Neural cell (in vitro differentiated cells): ENCODE results near the gene EIF2AK2. TPM values are rescaled to one million over a fixed set of nuclear protein-coding genes. Genes with fewer than 3 reads are reported as not detected.
"Not testable (repeated sequence)": the region's sequence is repeated elsewhere in the genome, so short reads cannot be mapped to it uniquely, and the experiment has no call there.

Experiments
- H2AFZ ChIP-seq: fragments of 200-600, 300-800 bp; sonication (generic), shearing (Covaris generic); 2 replicates; pipeline ENCODE4 v1.6.0; 2014; ENCODE audit warnings: low read depth, mild to moderate bottlenecking, antibody characterized with exemption, low read length, moderate library complexity
- H3F3A ChIP-seq: fragments of 200-600 bp; shearing (Covaris generic); 2 replicates; pipeline ENCODE4 v1.6.1; 2016; ENCODE audit warnings: mild to moderate bottlenecking, moderate library complexity, mixed read lengths, antibody characterized with exemption, low read length; ENCODE audit not compliant: insufficient read depth, poor library complexity, severe bottlenecking
- H3K27ac ChIP-seq: fragments of 200-600, 300-800 bp; sonication (generic), shearing (Covaris generic); 2 replicates; pipeline ENCODE4 v1.5.1; 2014; ENCODE audit warnings: mild to moderate bottlenecking, low read length, moderate library complexity
- H3K27me3 ChIP-seq: fragments of 300-800, 200-600 bp; sonication (generic), shearing (Covaris generic); 2 replicates; pipeline ENCODE4 v1.6.0; 2014; ENCODE audit warnings: mild to moderate bottlenecking, low read depth, low read length, moderate library complexity; ENCODE audit not compliant: insufficient read depth
- H3K36me3 ChIP-seq: fragments of 300-800, 200-600 bp; sonication (generic), shearing (Covaris generic); 2 replicates; pipeline ENCODE4 v1.5.1; 2014; ENCODE audit warnings: mild to moderate bottlenecking, antibody characterized with exemption, low read length, moderate library complexity; ENCODE audit not compliant: insufficient read depth
- H3K4me2 ChIP-seq: fragments of 300-800, 200-600 bp; sonication (generic), shearing (Covaris generic); 2 replicates; pipeline ENCODE4 v1.6.0; 2014; ENCODE audit warnings: mild to moderate bottlenecking, low read length
- H3K4me3 ChIP-seq: fragments of 300-800, 200-600 bp; sonication (generic), shearing (Covaris generic); 2 replicates; pipeline ENCODE4 v1.5.1; 2014; ENCODE audit warnings: mild to moderate bottlenecking, low read length, moderate library complexity
- H3K79me2 ChIP-seq: fragments of 200-600 bp; shearing (Covaris generic); replicated peaks from 2 replicates; pipeline ENCODE4 v1.6.0; 2014; ENCODE audit warnings: mild to moderate bottlenecking, low read length, moderate library complexity; ENCODE audit not compliant: insufficient read depth
- H3K9ac ChIP-seq: fragments of 300-800, 200-600 bp; sonication (generic), shearing (Covaris generic); 2 replicates; pipeline ENCODE4 v1.6.1; 2016; ENCODE audit warnings: mild to moderate bottlenecking, low read length, mixed read lengths
- H3K9me2 ChIP-seq: fragments of 200-600 bp; shearing (Covaris generic); 2 replicates; pipeline ENCODE4 v1.6.1; 2016; ENCODE audit warnings: mild to moderate bottlenecking, low read length, mixed read lengths; ENCODE audit not compliant: insufficient read depth
- H3K9me3 ChIP-seq: fragments of 200-600, 300-800 bp; sonication (generic), shearing (Covaris generic); 2 replicates; pipeline ENCODE4 v1.6.1; 2016; ENCODE audit warnings: mild to moderate bottlenecking, mixed run types, low read length, moderate library complexity, mixed read lengths
- H4K20me1 ChIP-seq: fragments of 200-600 bp; shearing (Covaris generic); 2 replicates; pipeline ENCODE4 v1.6.1; 2016; ENCODE audit warnings: mild to moderate bottlenecking, mixed run types; ENCODE audit not compliant: insufficient read depth
- CTCF ChIP-seq: fragments of 450-650 bp; IDR thresholded peaks from 2 replicates; pipeline ENCODE4 v1.5.1; 2014; ENCODE audit warnings: antibody characterized with exemption, mild to moderate bottlenecking, moderate library complexity; ENCODE audit not compliant: poor library complexity, severe bottlenecking
- EP300 ChIP-seq: fragments of 450-650 bp; conservative IDR thresholded peaks from 2 replicates; pipeline ENCODE4 v1.6.1; 2014; ENCODE audit warnings: antibody characterized with exemption, mild to moderate bottlenecking, moderate library complexity; ENCODE audit not compliant: poor library complexity, severe bottlenecking
- EZH2 ChIP-seq: fragments of 200-600, 300-800 bp; shearing (Covaris generic), sonication (generic); IDR thresholded peaks from 2 replicates; pipeline ENCODE4 v1.6.1; 2014; ENCODE audit warnings: antibody characterized with exemption, low read length, borderline replicate concordance, mild to moderate bottlenecking; ENCODE audit not compliant: insufficient read depth, poor library complexity, severe bottlenecking
- MXI1 ChIP-seq: fragments of 450-650 bp; conservative IDR thresholded peaks from 2 replicates; pipeline ENCODE4 v1.6.1; 2014; ENCODE audit warnings: antibody characterized with exemption, mild to moderate bottlenecking; ENCODE audit not compliant: poor library complexity, severe bottlenecking
- POLR2AphosphoS5 ChIP-seq: IDR thresholded peaks from 2 replicates; pipeline ENCODE4 v1.6.1; 2012
- RAD21 ChIP-seq: fragments of 450-650 bp; conservative IDR thresholded peaks from 2 replicates; pipeline ENCODE4 v1.6.1; 2014; ENCODE audit warnings: antibody characterized with exemption, mild to moderate bottlenecking, moderate library complexity
- SMC3 ChIP-seq: fragments of 450-650 bp; conservative IDR thresholded peaks from 2 replicates; pipeline ENCODE4 v1.6.1; 2014; ENCODE audit warnings: antibody characterized with exemption, mild to moderate bottlenecking, moderate library complexity; ENCODE audit not compliant: poor library complexity
- TAF1 ChIP-seq: IDR thresholded peaks from 2 replicates; pipeline ENCODE4 v1.6.1; 2012; ENCODE audit warnings: low read depth
- polyA plus RNA-seq: library from polyadenylated mRNA; depleted of rRNA; stranded (reverse); fragments of >200 nt; gene quantifications from 2 replicates; pipeline ENCODE4 v1.2.3, GENCODE V29; 2014
- TF ChIP-seq, protein P1 (sequence below): IDR thresholded peaks from 2 replicates; pipeline ENCODE4 v1.6.1; 2012; ENCODE audit warnings: borderline replicate concordance

The EIF2AK2 gene
- polyA plus RNA-seq, 1 donor from 2014 or later: 2.5 TPM

GRCh38 chr2:37196320-37197195 lies 39.8 kb upstream of the EIF2AK2 start, which contains the start of gene CEBPZOS:
Gene CEBPZOS, plus strand, starts transcription at chr2:37196496. Its CDS starts 3,209 bp downstream, at chr2:37199705.
- no peaks in the 10 kb centered on the region for H3K27me3 ChIP-seq
- no peaks in the 10 kb centered on the region for H3F3A ChIP-seq
- TF ChIP-seq EP300 (no peak), POLR2AphosphoS5 (peak; percentile 73), MXI1 (peak; percentile 30)
- peak within 1 kb of the TSS; percentile 59 for H3K9ac ChIP-seq
- H3K9me2 ChIP-seq: no peaks in the 10 kb centered on the region
- peak within 1 kb of the TSS; percentile 47 for H3K27ac ChIP-seq
- H3K9me3 ChIP-seq: no peaks in the 10 kb centered on the region
- H3K4me3 ChIP-seq: peak within 1 kb of the TSS; percentile 73
- H3K36me3 ChIP-seq: no peaks in the 10 kb centered on the region
- H2AFZ ChIP-seq: peak within 1 kb of the TSS; percentile 21
- H4K20me1 ChIP-seq: no peaks in the 10 kb centered on the region
- no peak within 1 kb of the TSS for H3K4me2 ChIP-seq
- no peaks in the 10 kb centered on the region for H3K79me2 ChIP-seq

DNA sequence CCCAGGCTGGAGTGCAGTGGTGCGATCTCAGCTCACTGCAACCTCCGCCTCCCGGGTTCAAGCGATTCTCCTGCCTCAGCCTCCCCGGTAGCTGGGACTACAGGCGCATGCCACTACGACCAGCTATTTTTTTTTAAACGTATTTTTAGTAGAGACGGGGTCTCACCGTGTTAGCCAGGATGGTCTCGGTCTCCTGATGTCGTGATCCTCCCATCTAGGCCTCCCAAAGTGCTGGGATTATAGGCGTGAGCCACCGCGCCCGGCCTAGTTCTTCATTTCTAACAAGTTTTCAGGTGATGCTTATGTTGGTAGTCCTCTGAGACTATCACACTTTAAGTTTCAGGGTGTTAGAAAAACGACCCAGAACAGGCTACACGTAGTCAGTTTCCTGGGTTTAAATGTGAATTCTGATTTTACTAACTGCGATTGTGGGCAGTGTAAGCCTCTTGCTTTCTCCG lies 39.1 kb upstream of the EIF2AK2 start:
- not testable (repeated sequence) for H4K20me1 ChIP-seq, H2AFZ ChIP-seq, H3K9me3 ChIP-seq, H3K27ac ChIP-seq, H3K79me2 ChIP-seq, H3K9me2 ChIP-seq, H3K4me2 ChIP-seq, H3K9ac ChIP-seq, H3K36me3 ChIP-seq, H3K27me3 ChIP-seq, H3F3A ChIP-seq
- peak overlapping the region; percentile 73 for H3K4me3 ChIP-seq

GRCh38 chr2:37192551-37192950 lies 35.8 kb upstream of the EIF2AK2 start:
- no peaks in the 10 kb centered on the region for H3K79me2 ChIP-seq
- H3K27ac ChIP-seq: no peak overlapping the region
- no peaks in the 10 kb centered on the region for H3K9me2 ChIP-seq
- no peaks in the 10 kb centered on the region for H3K9me3 ChIP-seq
- no peaks in the 10 kb centered on the region for H4K20me1 ChIP-seq
- no peaks in the 10 kb centered on the region for H3K27me3 ChIP-seq
- no peak overlapping the region for H3K4me3 ChIP-seq
- no peak overlapping the region for H3K9ac ChIP-seq
- no peak overlapping the region for H2AFZ ChIP-seq
- no peak overlapping the region for H3K4me2 ChIP-seq
- TF ChIP-seq RAD21: no peak
- no peak for TF ChIP-seq TAF1
- TF ChIP-seq EZH2: no peak
- no peak for TF ChIP-seq EP300
- no peak for TF ChIP-seq MXI1
- TF ChIP-seq CTCF: no peak
- no peak for TF ChIP-seq POLR2AphosphoS5
- TF ChIP-seq, protein P1, sequence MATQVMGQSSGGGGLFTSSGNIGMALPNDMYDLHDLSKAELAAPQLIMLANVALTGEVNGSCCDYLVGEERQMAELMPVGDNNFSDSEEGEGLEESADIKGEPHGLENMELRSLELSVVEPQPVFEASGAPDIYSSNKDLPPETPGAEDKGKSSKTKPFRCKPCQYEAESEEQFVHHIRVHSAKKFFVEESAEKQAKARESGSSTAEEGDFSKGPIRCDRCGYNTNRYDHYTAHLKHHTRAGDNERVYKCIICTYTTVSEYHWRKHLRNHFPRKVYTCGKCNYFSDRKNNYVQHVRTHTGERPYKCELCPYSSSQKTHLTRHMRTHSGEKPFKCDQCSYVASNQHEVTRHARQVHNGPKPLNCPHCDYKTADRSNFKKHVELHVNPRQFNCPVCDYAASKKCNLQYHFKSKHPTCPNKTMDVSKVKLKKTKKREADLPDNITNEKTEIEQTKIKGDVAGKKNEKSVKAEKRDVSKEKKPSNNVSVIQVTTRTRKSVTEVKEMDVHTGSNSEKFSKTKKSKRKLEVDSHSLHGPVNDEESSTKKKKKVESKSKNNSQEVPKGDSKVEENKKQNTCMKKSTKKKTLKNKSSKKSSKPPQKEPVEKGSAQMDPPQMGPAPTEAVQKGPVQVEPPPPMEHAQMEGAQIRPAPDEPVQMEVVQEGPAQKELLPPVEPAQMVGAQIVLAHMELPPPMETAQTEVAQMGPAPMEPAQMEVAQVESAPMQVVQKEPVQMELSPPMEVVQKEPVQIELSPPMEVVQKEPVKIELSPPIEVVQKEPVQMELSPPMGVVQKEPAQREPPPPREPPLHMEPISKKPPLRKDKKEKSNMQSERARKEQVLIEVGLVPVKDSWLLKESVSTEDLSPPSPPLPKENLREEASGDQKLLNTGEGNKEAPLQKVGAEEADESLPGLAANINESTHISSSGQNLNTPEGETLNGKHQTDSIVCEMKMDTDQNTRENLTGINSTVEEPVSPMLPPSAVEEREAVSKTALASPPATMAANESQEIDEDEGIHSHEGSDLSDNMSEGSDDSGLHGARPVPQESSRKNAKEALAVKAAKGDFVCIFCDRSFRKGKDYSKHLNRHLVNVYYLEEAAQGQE: no peak
- TF ChIP-seq SMC3: no peak
- no peaks in the 10 kb centered on the region for H3F3A ChIP-seq
- no peaks in the 10 kb centered on the region for H3K36me3 ChIP-seq
